CD4-positive, alpha-beta T cell treated with Interleukin-12 subunit alpha and Interleukin-12 subunit beta, for 1 hour (primary cell): ENCODE results near the gene CCIN.
A peak's percentile ranks its signal among the peaks of the same experiment; 100 is the strongest.
"Not testable (repeated sequence)": the region's sequence is repeated elsewhere in the genome, so short reads cannot be mapped to it uniquely, and the experiment has no call there.

Experiments used
- DNase-seq: peaks from one replicate; pipeline ENCODE4 v3.0.0-alpha.2; 2020

Gene CCIN

GRCh38 chr9:36161187-36161586, 8.0 kb upstream of the CCIN start:
- DNase-seq = no peak

GRCh38 chr9:36162211-36162738, 6.9 kb upstream of the CCIN start:
- no peak for DNase-seq

GRCh38 chr9:36163049-36163785, 6.0 kb upstream of the CCIN start:
- no peak for DNase-seq

GRCh38 chr9:36163786-36164170, 5.4 kb upstream of the CCIN start:
- no peak for DNase-seq

GRCh38 chr9:36164372-36164771, 4.8 kb upstream of the CCIN start:
- no peak for DNase-seq

GRCh38 chr9:36164989-36165388, 4.2 kb upstream of the CCIN start:
- no peak for DNase-seq

- no peak for DNase-seq
Observed at GRCh38 chr9:36165826-36166167, 3.4 kb upstream of the CCIN start.

- DNase-seq = peak; percentile 87
Observed at GRCh38 chr9:36166168-36166927, 2.8 kb upstream of the CCIN start.

GRCh38 chr9:36169708-36170107, 520 bp downstream of the CCIN start:
- DNase-seq = no peak

GRCh38 chr9:36170531-36170930, 1.3 kb downstream of the CCIN start:
- no peak for DNase-seq

- no peak for DNase-seq
Observed at GRCh38 chr9:36173861-36174260, 4.7 kb downstream of the CCIN start.

GRCh38 chr9:36174271-36174670, 5.1 kb downstream of the CCIN start:
- DNase-seq = no peak

- DNase-seq = no peak
Observed at GRCh38 chr9:36174731-36175130, 5.5 kb downstream of the CCIN start.

GRCh38 chr9:36175209-36175608, 6.0 kb downstream of the CCIN start:
- not testable (repeated sequence) for DNase-seq

GRCh38 chr9:36176496-36176895, 7.3 kb downstream of the CCIN start:
- DNase-seq = not testable (repeated sequence)

GRCh38 chr9:36177571-36177970, 8.4 kb downstream of the CCIN start:
- no peak for DNase-seq

GRCh38 chr9:36180243-36180642, 11.1 kb downstream of the CCIN start:
- not testable (repeated sequence) for DNase-seq

GRCh38 chr9:36187414-36187813, 18.2 kb downstream of the CCIN start:
- no peak for DNase-seq

GRCh38 chr9:36188212-36188611, 19.0 kb downstream of the CCIN start:
- DNase-seq = no peak

- no peak for DNase-seq
Observed at GRCh38 chr9:36189976-36190375, 20.8 kb downstream of the CCIN start.

- DNase-seq = peak; percentile 97
Observed at GRCh38 chr9:36190388-36191289, 21.5 kb downstream of the CCIN start, which contains the start of gene CLTA. Gene CLTA (plus strand): TSS chr9:36190921. CDS start chr9:36191057, 136 bp downstream.

- DNase-seq = peak; percentile 43
Observed at GRCh38 chr9:36191290-36191645, 22.1 kb downstream of the CCIN start.

GRCh38 chr9:36191686-36192085, 22.5 kb downstream of the CCIN start:
- DNase-seq = no peak
